ENCODE measurements around the gene MRPL55.
A peak's percentile ranks its signal among the peaks of the same experiment; 100 is the strongest.

MRPL55 gene

DNA sequence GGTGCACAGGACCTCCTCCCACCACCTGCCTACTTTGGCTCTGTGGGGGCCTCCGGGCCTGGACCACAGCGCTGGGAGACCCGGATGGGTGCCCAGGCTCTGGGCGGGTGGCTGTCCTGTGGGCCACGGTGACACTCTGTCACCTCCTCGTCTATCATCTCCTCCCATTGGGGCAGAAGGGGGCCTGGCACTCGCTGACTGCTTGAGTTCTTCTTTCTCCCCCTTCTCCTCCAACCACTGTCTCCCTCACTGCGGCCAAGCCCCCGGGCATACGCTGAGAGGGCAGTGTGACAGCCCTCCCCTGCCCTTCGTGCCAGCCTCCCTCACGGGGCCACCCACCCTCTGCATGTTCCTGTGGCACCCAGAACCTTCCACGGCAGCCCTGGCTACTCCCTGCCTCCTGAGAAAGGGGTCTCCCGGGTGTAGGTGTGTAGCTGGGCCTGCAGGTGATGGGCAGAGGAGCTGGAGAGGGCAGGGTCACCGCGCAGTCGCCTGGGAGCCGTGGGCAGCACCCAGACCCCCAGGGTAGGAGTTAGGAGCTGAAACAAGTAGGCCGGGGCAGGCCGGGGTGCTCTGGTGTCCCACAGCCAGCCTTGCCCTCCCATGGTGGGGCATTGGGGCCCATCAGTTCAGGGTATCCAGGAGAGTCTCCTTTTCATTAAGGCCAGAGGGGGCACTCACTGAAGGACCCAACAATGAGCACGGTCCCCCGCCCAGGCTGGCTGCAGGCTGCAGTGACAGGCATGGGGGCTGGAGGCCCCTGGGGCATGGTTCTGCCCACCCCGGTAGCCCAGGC is 35.8 kb downstream of the MRPL55 start:
- peak; percentile 6; the same call in 1 of the 3 replicates for ATAC-seq
- no peak for TF ChIP-seq ZC3H10 (CRISPR knock-in tag; IDR thresholded peaks at IDR 0.05)
- TF ChIP-seq RARB (CRISPR knock-in tag; IDR thresholded peaks at IDR 0.05), result no peak
- no peak for TF ChIP-seq ESRRG (CRISPR knock-in tag; IDR thresholded peaks at IDR 0.05)
- no peak for TF ChIP-seq TOX (CRISPR knock-in tag; IDR thresholded peaks at IDR 0.05; ENCODE audit: borderline replicate concordance)
- TF ChIP-seq OSR1 (CRISPR knock-in tag; IDR thresholded peaks at IDR 0.05), result no peak

GRCh38 chr1:228072658-228073043 is 36.4 kb downstream of the MRPL55 start:
- TF ChIP-seq OSR1 (CRISPR knock-in tag; IDR thresholded peaks at IDR 0.05) (no peak), PPARA (CRISPR knock-in tag; IDR thresholded peaks at IDR 0.05; ENCODE audit: borderline replicate concordance) (no peak), ZFP30 (CRISPR knock-in tag; IDR thresholded peaks at IDR 0.05) (no peak), ZFP3 (CRISPR knock-in tag; IDR thresholded peaks at IDR 0.05) (no peak), ESRRG (CRISPR knock-in tag; IDR thresholded peaks at IDR 0.05) (no peak), RARB (CRISPR knock-in tag; IDR thresholded peaks at IDR 0.05) (no peak), CSDC2 (CRISPR knock-in tag; IDR thresholded peaks at IDR 0.05) (no peak), BACH2 (CRISPR knock-in tag; IDR thresholded peaks at IDR 0.05; ENCODE audit: borderline replicate concordance) (no peak), ZC3H10 (CRISPR knock-in tag; IDR thresholded peaks at IDR 0.05) (no peak), POU6F1 (CRISPR knock-in tag; IDR thresholded peaks at IDR 0.05; ENCODE audit: borderline replicate concordance, low read depth) (no peak), TOX (CRISPR knock-in tag; IDR thresholded peaks at IDR 0.05; ENCODE audit: borderline replicate concordance) (no peak), ISL1 (CRISPR knock-in tag; IDR thresholded peaks at IDR 0.05) (no peak)
- TF ChIP-seq, protein P1, sequence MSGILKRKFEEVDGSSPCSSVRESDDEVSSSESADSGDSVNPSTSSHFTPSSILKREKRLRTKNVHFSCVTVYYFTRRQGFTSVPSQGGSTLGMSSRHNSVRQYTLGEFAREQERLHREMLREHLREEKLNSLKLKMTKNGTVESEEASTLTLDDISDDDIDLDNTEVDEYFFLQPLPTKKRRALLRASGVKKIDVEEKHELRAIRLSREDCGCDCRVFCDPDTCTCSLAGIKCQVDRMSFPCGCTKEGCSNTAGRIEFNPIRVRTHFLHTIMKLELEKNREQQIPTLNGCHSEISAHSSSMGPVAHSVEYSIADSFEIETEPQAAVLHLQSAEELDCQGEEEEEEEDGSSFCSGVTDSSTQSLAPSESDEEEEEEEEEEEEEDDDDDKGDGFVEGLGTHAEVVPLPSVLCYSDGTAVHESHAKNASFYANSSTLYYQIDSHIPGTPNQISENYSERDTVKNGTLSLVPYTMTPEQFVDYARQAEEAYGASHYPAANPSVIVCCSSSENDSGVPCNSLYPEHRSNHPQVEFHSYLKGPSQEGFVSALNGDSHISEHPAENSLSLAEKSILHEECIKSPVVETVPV (CRISPR knock-in tag; IDR thresholded peaks at IDR 0.05), result no peak
- TF ChIP-seq, protein P2, sequence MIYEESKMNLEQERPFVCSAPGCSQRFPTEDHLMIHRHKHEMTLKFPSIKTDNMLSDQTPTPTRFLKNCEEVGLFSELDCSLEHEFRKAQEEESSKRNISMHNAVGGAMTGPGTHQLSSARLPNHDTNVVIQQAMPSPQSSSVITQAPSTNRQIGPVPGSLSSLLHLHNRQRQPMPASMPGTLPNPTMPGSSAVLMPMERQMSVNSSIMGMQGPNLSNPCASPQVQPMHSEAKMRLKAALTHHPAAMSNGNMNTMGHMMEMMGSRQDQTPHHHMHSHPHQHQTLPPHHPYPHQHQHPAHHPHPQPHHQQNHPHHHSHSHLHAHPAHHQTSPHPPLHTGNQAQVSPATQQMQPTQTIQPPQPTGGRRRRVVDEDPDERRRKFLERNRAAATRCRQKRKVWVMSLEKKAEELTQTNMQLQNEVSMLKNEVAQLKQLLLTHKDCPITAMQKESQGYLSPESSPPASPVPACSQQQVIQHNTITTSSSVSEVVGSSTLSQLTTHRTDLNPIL (CRISPR knock-in tag; IDR thresholded peaks at IDR 0.05; ENCODE audit: low read depth), result no peak
- ATAC-seq, result no peak; the same call in 2 of the 3 replicates

GRCh38 chr1:228071839-228072657 is 37.1 kb downstream of the MRPL55 start:
- TF ChIP-seq PPARA (CRISPR knock-in tag; IDR thresholded peaks at IDR 0.05; ENCODE audit: borderline replicate concordance) (no peak), ZC3H10 (CRISPR knock-in tag; IDR thresholded peaks at IDR 0.05) (no peak), POU6F1 (CRISPR knock-in tag; IDR thresholded peaks at IDR 0.05; ENCODE audit: borderline replicate concordance, low read depth) (no peak), SNAI2 (CRISPR knock-in tag; IDR thresholded peaks at IDR 0.05) (no peak)
- TF ChIP-seq, protein P3, sequence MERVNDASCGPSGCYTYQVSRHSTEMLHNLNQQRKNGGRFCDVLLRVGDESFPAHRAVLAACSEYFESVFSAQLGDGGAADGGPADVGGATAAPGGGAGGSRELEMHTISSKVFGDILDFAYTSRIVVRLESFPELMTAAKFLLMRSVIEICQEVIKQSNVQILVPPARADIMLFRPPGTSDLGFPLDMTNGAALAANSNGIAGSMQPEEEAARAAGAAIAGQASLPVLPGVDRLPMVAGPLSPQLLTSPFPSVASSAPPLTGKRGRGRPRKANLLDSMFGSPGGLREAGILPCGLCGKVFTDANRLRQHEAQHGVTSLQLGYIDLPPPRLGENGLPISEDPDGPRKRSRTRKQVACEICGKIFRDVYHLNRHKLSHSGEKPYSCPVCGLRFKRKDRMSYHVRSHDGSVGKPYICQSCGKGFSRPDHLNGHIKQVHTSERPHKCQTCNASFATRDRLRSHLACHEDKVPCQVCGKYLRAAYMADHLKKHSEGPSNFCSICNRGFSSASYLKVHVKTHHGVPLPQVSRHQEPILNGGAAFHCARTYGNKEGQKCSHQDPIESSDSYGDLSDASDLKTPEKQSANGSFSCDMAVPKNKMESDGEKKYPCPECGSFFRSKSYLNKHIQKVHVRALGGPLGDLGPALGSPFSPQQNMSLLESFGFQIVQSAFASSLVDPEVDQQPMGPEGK (CRISPR knock-in tag; IDR thresholded peaks at IDR 0.05; ENCODE audit: borderline replicate concordance), result no peak
- ATAC-seq, result peak; percentile 5; the same call in 2 of the 3 replicates

- TF ChIP-seq, protein P4, sequence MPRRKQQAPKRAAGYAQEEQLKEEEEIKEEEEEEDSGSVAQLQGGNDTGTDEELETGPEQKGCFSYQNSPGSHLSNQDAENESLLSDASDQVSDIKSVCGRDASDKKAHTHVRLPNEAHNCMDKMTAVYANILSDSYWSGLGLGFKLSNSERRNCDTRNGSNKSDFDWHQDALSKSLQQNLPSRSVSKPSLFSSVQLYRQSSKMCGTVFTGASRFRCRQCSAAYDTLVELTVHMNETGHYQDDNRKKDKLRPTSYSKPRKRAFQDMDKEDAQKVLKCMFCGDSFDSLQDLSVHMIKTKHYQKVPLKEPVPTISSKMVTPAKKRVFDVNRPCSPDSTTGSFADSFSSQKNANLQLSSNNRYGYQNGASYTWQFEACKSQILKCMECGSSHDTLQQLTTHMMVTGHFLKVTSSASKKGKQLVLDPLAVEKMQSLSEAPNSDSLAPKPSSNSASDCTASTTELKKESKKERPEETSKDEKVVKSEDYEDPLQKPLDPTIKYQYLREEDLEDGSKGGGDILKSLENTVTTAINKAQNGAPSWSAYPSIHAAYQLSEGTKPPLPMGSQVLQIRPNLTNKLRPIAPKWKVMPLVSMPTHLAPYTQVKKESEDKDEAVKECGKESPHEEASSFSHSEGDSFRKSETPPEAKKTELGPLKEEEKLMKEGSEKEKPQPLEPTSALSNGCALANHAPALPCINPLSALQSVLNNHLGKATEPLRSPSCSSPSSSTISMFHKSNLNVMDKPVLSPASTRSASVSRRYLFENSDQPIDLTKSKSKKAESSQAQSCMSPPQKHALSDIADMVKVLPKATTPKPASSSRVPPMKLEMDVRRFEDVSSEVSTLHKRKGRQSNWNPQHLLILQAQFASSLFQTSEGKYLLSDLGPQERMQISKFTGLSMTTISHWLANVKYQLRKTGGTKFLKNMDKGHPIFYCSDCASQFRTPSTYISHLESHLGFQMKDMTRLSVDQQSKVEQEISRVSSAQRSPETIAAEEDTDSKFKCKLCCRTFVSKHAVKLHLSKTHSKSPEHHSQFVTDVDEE (CRISPR knock-in tag; IDR thresholded peaks at IDR 0.05), result no peak
- TF ChIP-seq ZC3H10 (CRISPR knock-in tag; IDR thresholded peaks at IDR 0.05), result no peak
- no peak for TF ChIP-seq ESRRG (CRISPR knock-in tag; IDR thresholded peaks at IDR 0.05)
- TF ChIP-seq GLIS3 (CRISPR knock-in tag; IDR thresholded peaks at IDR 0.05), result no peak
- no peak for TF ChIP-seq TOX (CRISPR knock-in tag; IDR thresholded peaks at IDR 0.05; ENCODE audit: borderline replicate concordance)
- no peak for TF ChIP-seq RARB (CRISPR knock-in tag; IDR thresholded peaks at IDR 0.05)
- TF ChIP-seq OSR1 (CRISPR knock-in tag; IDR thresholded peaks at IDR 0.05), result no peak
- no peak for TF ChIP-seq ZNF70 (CRISPR knock-in tag; IDR thresholded peaks at IDR 0.05)
- TF ChIP-seq SNAI2 (CRISPR knock-in tag; IDR thresholded peaks at IDR 0.05), result no peak
- TF ChIP-seq, protein P2 (CRISPR knock-in tag; IDR thresholded peaks at IDR 0.05; ENCODE audit: low read depth), result no peak
- TF ChIP-seq PPARA (CRISPR knock-in tag; IDR thresholded peaks at IDR 0.05; ENCODE audit: borderline replicate concordance), result no peak
- no peak for ATAC-seq
These were observed 38.2 kb downstream of the MRPL55 start for GRCh38 chr1:228070851-228071250.

Data from SK-N-SH treated with all-trans-retinoic acid at 6 μM for 48 hours (cell line).